Activated T-helper 1 cell treated with anti-CD3 and anti-CD28 coated beads, Interleukin-2, amount 50 U/mL, for 16 hours (primary cell): ENCODE measurements around the gene ARID4B.
A peak's percentile ranks its signal among the peaks of the same experiment; 100 is the strongest.
"Not testable (repeated sequence)": the region's sequence is repeated elsewhere in the genome, so short reads cannot be mapped to it uniquely, and the experiment has no call there.

ENCODE experiments used
- DNase-seq, 2 donors: peaks; one replicate each; pipeline ENCODE4 v3.0.0-alpha.2; 2020; ENCODE audit warnings: low read depth in 1 of 2, low spot score in 1 of 2

Gene ARID4B

GRCh38 chr1:235238558-235238957 is 89.4 kb downstream of the ARID4B start:
- no peak for DNase-seq

GRCh38 chr1:235236128-235236527 is 91.9 kb downstream of the ARID4B start:
- DNase-seq, result no peak

GRCh38 chr1:235229868-235230267 is 98.1 kb downstream of the ARID4B start:
- no peak for DNase-seq

- no peak for DNase-seq
Measured at GRCh38 chr1:235227414-235227813, 100.6 kb downstream of the ARID4B start.

GRCh38 chr1:235226933-235227332 is 101.0 kb downstream of the ARID4B start:
- DNase-seq, result no peak

GRCh38 chr1:235225299-235225698 is 102.7 kb downstream of the ARID4B start:
- no peak for DNase-seq

GRCh38 chr1:235221653-235222375 is 106.2 kb downstream of the ARID4B start:
- DNase-seq, result no peak

GRCh38 chr1:235215453-235215852 is 112.5 kb downstream of the ARID4B start:
- DNase-seq, result no peak

GRCh38 chr1:235214962-235215361 is 113.0 kb downstream of the ARID4B start:
- not testable (repeated sequence) for DNase-seq

- no peak for DNase-seq
Measured at GRCh38 chr1:235213752-235214151, 114.2 kb downstream of the ARID4B start.

GRCh38 chr1:235211517-235211916 is 116.5 kb downstream of the ARID4B start:
- no peak for DNase-seq

- DNase-seq, result peak in 1 of 2 donors; percentile 17
Measured at GRCh38 chr1:235207209-235207565, 120.8 kb downstream of the ARID4B start.

- no peak for DNase-seq
Measured at GRCh38 chr1:235206533-235207208, 121.3 kb downstream of the ARID4B start.

- DNase-seq, result no peak
Measured at GRCh38 chr1:235205687-235206086, 122.3 kb downstream of the ARID4B start.

- DNase-seq, result no peak
Measured at GRCh38 chr1:235203428-235203827, 124.6 kb downstream of the ARID4B start.

GRCh38 chr1:235202447-235202846 is 125.5 kb downstream of the ARID4B start:
- not testable (repeated sequence) for DNase-seq

- DNase-seq, result no peak
Measured at GRCh38 chr1:235199441-235199840, 128.5 kb downstream of the ARID4B start.

- DNase-seq, result no peak
Measured at GRCh38 chr1:235190431-235190830, 137.5 kb downstream of the ARID4B start.

GRCh38 chr1:235187316-235187715 is 140.7 kb downstream of the ARID4B start:
- DNase-seq, result no peak

GRCh38 chr1:235181561-235182245 is 146.3 kb downstream of the ARID4B start:
- no peak for DNase-seq

- DNase-seq, result no peak
Measured at GRCh38 chr1:235180916-235181460, 147.0 kb downstream of the ARID4B start.

GRCh38 chr1:235176486-235176885 is 151.5 kb downstream of the ARID4B start:
- DNase-seq, result no peak
